SK-N-SH treated with all-trans-retinoic acid at 6 μM for 48 hours (cell line): ENCODE data around the gene OR52E5.

Source experiments
- ATAC-seq: fragments of 200-7000 bp; cut with Tn5 transposase; 3 replicates; pipeline ENCODE4 v1.9.1; 2020; ENCODE audit warnings: mild to moderate bottlenecking, moderate library complexity
- ARNTL ChIP-seq: fragments of 450-650 bp; formaldehyde crosslinking; IDR thresholded peaks from 2 replicates; pipeline ENCODE4 v1.5.0; 2020; ENCODE audit warnings: low read depth, mild to moderate bottlenecking, moderate library complexity, borderline replicate concordance
- BACH2 ChIP-seq: fragments of 250-450 bp; sonication (Bioruptor Pico); IDR thresholded peaks from 2 replicates; pipeline ENCODE4 v1.9.0; 2021; ENCODE audit warnings: mild to moderate bottlenecking, borderline replicate concordance
- CREB5 ChIP-seq: fragments of 250-450 bp; sonication (Bioruptor Pico); IDR thresholded peaks from 2 replicates; pipeline ENCODE4 v1.5.1; 2020; ENCODE audit warnings: low read depth, mild to moderate bottlenecking, moderate library complexity
- CSDC2 ChIP-seq: fragments of 250-450 bp; sonication (Bioruptor Pico); IDR thresholded peaks from 2 replicates; pipeline ENCODE4 v1.5.0; 2020; ENCODE audit warnings: mild to moderate bottlenecking, moderate library complexity
- ESRRG ChIP-seq: fragments of 250-450 bp; sonication (Bioruptor Pico); IDR thresholded peaks from 2 replicates; pipeline ENCODE4 v1.6.1; 2021; ENCODE audit warnings: mild to moderate bottlenecking
- GLIS3 ChIP-seq: fragments of 250-450 bp; sonication (Bioruptor Pico); IDR thresholded peaks from 2 replicates; pipeline ENCODE4 v1.5.0; 2020; ENCODE audit warnings: mild to moderate bottlenecking, moderate library complexity
- ISL1 ChIP-seq: fragments of 250-450 bp; sonication (Bioruptor Pico); IDR thresholded peaks from 2 replicates; pipeline ENCODE4 v2.1.2; 2022; ENCODE audit warnings: mild to moderate bottlenecking, moderate library complexity
- POU6F1 ChIP-seq: fragments of 250-450 bp; sonication (Bioruptor Pico); IDR thresholded peaks from 2 replicates; pipeline ENCODE4 v1.8.0; 2021; ENCODE audit warnings: low read depth, mild to moderate bottlenecking, moderate library complexity, borderline replicate concordance
- PPARA ChIP-seq: fragments of 250-450 bp; sonication (Bioruptor Pico); IDR thresholded peaks from 2 replicates; pipeline ENCODE4 v1.5.0; 2020; ENCODE audit warnings: mild to moderate bottlenecking, borderline replicate concordance
- RARB ChIP-seq: fragments of 250-450 bp; sonication (Bioruptor Pico); IDR thresholded peaks from 2 replicates; pipeline ENCODE4 v1.8.0; 2021; ENCODE audit warnings: mild to moderate bottlenecking, moderate library complexity
- SNAI2 ChIP-seq: fragments of 250-450 bp; sonication (Bioruptor Pico); IDR thresholded peaks from 2 replicates; pipeline ENCODE4 v1.5.0; 2020; ENCODE audit warnings: mild to moderate bottlenecking, moderate library complexity
- TCF4 ChIP-seq: fragments of 250-450 bp; sonication (Bioruptor Pico); IDR thresholded peaks from 2 replicates; pipeline ENCODE4 v1.8.0; 2021; ENCODE audit warnings: mild to moderate bottlenecking, moderate library complexity, borderline replicate concordance
- TOX ChIP-seq: fragments of 250-450 bp; sonication (Bioruptor Pico); IDR thresholded peaks from 2 replicates; pipeline ENCODE4 v1.8.0; 2021; ENCODE audit warnings: mild to moderate bottlenecking, moderate library complexity, borderline replicate concordance
- TSHZ2 ChIP-seq: fragments of 250-450 bp; sonication (Bioruptor Pico); IDR thresholded peaks from 2 replicates; pipeline ENCODE4 v1.5.0; 2020; ENCODE audit warnings: mild to moderate bottlenecking, moderate library complexity
- ZC3H10 ChIP-seq: fragments of 250-450 bp; sonication (Bioruptor Pico); IDR thresholded peaks from 2 replicates; pipeline ENCODE4 v1.5.1; 2021; ENCODE audit warnings: mild to moderate bottlenecking, moderate library complexity
- ZFP3 ChIP-seq: fragments of 250-450 bp; sonication (Bioruptor Pico); IDR thresholded peaks from 2 replicates; pipeline ENCODE4 v1.5.0; 2020; ENCODE audit warnings: mild to moderate bottlenecking, moderate library complexity
- ZNF8 ChIP-seq: fragments of 450-650 bp; formaldehyde crosslinking; IDR thresholded peaks from 2 replicates; pipeline ENCODE4 v1.5.0; 2020; ENCODE audit warnings: mild to moderate bottlenecking, moderate library complexity
- TF ChIP-seq, protein P1 (sequence below): fragments of 250-450 bp; sonication (Bioruptor Pico); IDR thresholded peaks from 2 replicates; pipeline ENCODE4 v1.8.0; 2020; ENCODE audit warnings: mild to moderate bottlenecking, moderate library complexity, borderline replicate concordance
- TF ChIP-seq, protein P2 (sequence below): fragments of 250-450 bp; sonication (Bioruptor Pico); IDR thresholded peaks from 2 replicates; pipeline ENCODE4 v1.5.1; 2021; ENCODE audit warnings: mild to moderate bottlenecking, moderate library complexity

The OR52E5 gene

GRCh38 chr11:5865826-5866225 lies 27.2 kb upstream of the OR52E5 start:
- TF ChIP-seq BACH2 (CRISPR knock-in tag), result no peak
- no peak for TF ChIP-seq CSDC2 (CRISPR knock-in tag)
- TF ChIP-seq RARB, result no peak
- TF ChIP-seq GLIS3, result no peak
- no peak for TF ChIP-seq TOX (CRISPR knock-in tag)
- TF ChIP-seq, protein P1, sequence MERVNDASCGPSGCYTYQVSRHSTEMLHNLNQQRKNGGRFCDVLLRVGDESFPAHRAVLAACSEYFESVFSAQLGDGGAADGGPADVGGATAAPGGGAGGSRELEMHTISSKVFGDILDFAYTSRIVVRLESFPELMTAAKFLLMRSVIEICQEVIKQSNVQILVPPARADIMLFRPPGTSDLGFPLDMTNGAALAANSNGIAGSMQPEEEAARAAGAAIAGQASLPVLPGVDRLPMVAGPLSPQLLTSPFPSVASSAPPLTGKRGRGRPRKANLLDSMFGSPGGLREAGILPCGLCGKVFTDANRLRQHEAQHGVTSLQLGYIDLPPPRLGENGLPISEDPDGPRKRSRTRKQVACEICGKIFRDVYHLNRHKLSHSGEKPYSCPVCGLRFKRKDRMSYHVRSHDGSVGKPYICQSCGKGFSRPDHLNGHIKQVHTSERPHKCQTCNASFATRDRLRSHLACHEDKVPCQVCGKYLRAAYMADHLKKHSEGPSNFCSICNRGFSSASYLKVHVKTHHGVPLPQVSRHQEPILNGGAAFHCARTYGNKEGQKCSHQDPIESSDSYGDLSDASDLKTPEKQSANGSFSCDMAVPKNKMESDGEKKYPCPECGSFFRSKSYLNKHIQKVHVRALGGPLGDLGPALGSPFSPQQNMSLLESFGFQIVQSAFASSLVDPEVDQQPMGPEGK, result no peak
- TF ChIP-seq SNAI2 (CRISPR knock-in tag), result no peak
- TF ChIP-seq ZNF8 (CRISPR knock-in tag), result no peak
- no peak for ATAC-seq

- TF ChIP-seq ARNTL (CRISPR knock-in tag) (no peak), ZFP3 (no peak)
- TF ChIP-seq, protein P2, sequence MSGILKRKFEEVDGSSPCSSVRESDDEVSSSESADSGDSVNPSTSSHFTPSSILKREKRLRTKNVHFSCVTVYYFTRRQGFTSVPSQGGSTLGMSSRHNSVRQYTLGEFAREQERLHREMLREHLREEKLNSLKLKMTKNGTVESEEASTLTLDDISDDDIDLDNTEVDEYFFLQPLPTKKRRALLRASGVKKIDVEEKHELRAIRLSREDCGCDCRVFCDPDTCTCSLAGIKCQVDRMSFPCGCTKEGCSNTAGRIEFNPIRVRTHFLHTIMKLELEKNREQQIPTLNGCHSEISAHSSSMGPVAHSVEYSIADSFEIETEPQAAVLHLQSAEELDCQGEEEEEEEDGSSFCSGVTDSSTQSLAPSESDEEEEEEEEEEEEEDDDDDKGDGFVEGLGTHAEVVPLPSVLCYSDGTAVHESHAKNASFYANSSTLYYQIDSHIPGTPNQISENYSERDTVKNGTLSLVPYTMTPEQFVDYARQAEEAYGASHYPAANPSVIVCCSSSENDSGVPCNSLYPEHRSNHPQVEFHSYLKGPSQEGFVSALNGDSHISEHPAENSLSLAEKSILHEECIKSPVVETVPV (CRISPR knock-in tag), result no peak
- ATAC-seq, result no peak
These were observed 14.4 kb upstream of the OR52E5 start for GRCh38 chr11:5878564-5878963.

GRCh38 chr11:5880329-5880728 lies 12.7 kb upstream of the OR52E5 start, which contains the start of gene OR52E4:
TSS of gene OR52E4 (plus strand) at chr11:5880629. CDS start at chr11:5884293, 3,664 bp downstream.
- no peak for ATAC-seq
- TF ChIP-seq POU6F1 (no peak), ISL1 (CRISPR knock-in tag) (no peak), BACH2 (CRISPR knock-in tag) (no peak), ZC3H10 (CRISPR knock-in tag) (no peak), ARNTL (CRISPR knock-in tag) (no peak), CREB5 (CRISPR knock-in tag) (no peak), TSHZ2 (CRISPR knock-in tag) (no peak), ZNF8 (CRISPR knock-in tag) (no peak), PPARA (no peak), ESRRG (CRISPR knock-in tag) (no peak)
- TF ChIP-seq, protein P2 (CRISPR knock-in tag), result no peak
- TF ChIP-seq, all 23 proteins: peak for 0

GRCh38 chr11:5881756-5882155 lies 11.3 kb upstream of the OR52E5 start:
- no peak for ATAC-seq
- TF ChIP-seq ZFP3, result no peak
- no peak for TF ChIP-seq GLIS3
- TF ChIP-seq TCF4 (CRISPR knock-in tag), result no peak
